ENCODE results near the gene RHBDD2.

DNA sequence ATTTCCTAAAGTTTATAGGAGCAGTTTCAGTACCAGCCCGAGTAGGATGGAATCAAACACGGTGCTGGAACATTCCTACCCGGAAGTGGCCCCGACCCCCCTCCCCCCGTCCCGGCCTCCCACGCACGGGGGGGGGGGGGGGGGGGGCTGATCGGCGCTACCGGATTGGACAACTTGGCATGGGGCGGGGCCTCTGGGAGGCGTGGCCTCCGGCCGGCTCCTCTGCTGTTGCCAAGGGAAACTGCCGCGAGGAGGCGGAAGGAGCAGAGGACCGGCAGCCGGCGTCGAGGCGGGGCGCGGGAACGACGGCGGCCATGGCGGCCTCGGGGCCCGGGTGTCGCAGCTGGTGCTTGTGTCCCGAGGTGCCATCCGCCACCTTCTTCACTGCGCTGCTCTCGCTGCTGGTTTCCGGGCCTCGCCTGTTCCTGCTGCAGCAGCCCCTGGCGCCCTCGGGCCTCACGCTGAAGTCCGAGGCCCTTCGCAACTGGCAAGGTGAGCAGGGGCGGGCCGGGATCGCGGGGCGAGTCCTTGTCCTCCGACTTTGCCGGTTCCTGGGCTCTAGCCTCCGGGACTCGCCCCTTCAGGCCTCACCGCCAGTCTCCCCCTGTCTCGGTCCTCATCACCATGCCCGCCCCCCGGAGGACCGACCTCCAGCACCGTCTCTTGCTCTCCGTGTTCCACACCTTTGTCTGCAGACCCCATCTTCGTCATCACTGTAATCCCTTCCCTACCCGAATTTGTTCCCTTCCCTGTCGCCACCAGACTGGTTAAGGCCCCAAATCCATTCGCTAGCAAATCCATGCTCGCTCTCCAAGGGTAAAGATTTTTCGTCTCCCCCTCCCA, at the start of gene RHBDD2:
- no peak for TF ChIP-seq SMAD1 (IDR thresholded peaks at IDR 0.05; ENCODE audit: low read depth, partially characterized antibody)
- peak in 1 of 3 experiments; percentile 12; a peak in 1 of 6 replicates for TF ChIP-seq CTCF (IDR thresholded peaks at IDR 0.05 in 2 of 3, conservative IDR thresholded peaks at IDR 0.05 in 1 of 3; ENCODE audit: control insufficient read depth in 2 of 3, extremely low read depth in 1 of 3, insufficient read depth in 1 of 3, low read depth in 3 of 3, low read length in 3 of 3)
- TF ChIP-seq MTA2 (IDR thresholded peaks at IDR 0.05; ENCODE audit: low read depth), result no peak
- no peak for TF ChIP-seq SREBF1 (IDR thresholded peaks at IDR 0.05; ENCODE audit: low read length)
- no peak for TF ChIP-seq CHD2 (IDR thresholded peaks at IDR 0.05; ENCODE audit: borderline replicate concordance, low read depth, low read length)
- no peak for TF ChIP-seq EZH2 (IDR thresholded peaks at IDR 0.05; ENCODE audit: borderline replicate concordance, control insufficient read depth, low read depth, low read length)
- no peak for TF ChIP-seq NFIC (IDR thresholded peaks at IDR 0.05; ENCODE audit: low read depth, low read length)
- no peak for TF ChIP-seq RFX5 (IDR thresholded peaks at IDR 0.05; ENCODE audit: low read depth, low read length)

Data from GM12878 (cell line).